Esophagus squamous epithelium (tissue), 5 donors: ENCODE data around the gene PURA. TPM values are rescaled to one million over a fixed set of nuclear protein-coding genes. Genes with fewer than 3 reads are reported as not detected.

ENCODE experiments used
- DNase-seq: peaks from one replicate; lab custom pipeline; 2025; lab: John Stamatoyannopoulos, UW
- H3K27ac ChIP-seq, 4 donors: fragments of 200-600 bp; sonication (generic); one replicate each; pipeline ENCODE4 v1.5.1; 2016 to 2019; ENCODE audit warnings: mild to moderate bottlenecking in 1 of 4
- H3K27me3 ChIP-seq, 4 donors: fragments of 200-600 bp; sonication (generic); 1 replicate in 3 of 4; 2 replicates in 1 of 4; pipeline versions ENCODE4 v1.5.1 to v1.6.0; 2017 to 2021; ENCODE audit warnings: antibody characterized with exemption in 1 of 4
- H3K36me3 ChIP-seq, 3 donors: fragments of 200-600 bp; sonication (generic); one replicate each; pipeline ENCODE4 v1.5.1; 2016 to 2019
- H3K4me1 ChIP-seq, 3 donors: fragments of 200-600 bp; sonication (generic); one replicate each; pipeline ENCODE4 v1.5.1; 2017 to 2019
- H3K4me3 ChIP-seq, 4 donors: fragments of 200-600 bp; sonication (generic); 1 replicate in 3 of 4; 2 replicates in 1 of 4; pipeline ENCODE4 v1.5.1; 2016 to 2019; ENCODE audit warnings: mild to moderate bottlenecking in 2 of 4, moderate library complexity in 1 of 4
- H3K9me3 ChIP-seq, 3 donors: fragments of 200-600 bp; sonication (generic); one replicate each; pipeline ENCODE4 v1.5.1; 2016 to 2019
- POLR2A ChIP-seq, 4 donors: fragments of 450-650 bp; IDR thresholded peaks; one replicate each; pipeline ENCODE4 v1.6.1; 2017; ENCODE audit warnings: antibody characterized with exemption in 4 of 4, mild to moderate bottlenecking in 4 of 4, moderate library complexity in 3 of 4
- WGBS, 2 donors: methylation state at CpG; one replicate each; pipeline ENCODE4 v1.1.5; 2018; 5-methylcytosine and 5-hydroxymethylcytosine counted together
- intact Hi-C: fragments of 100-400 bp; cut with DNase I; formaldehyde crosslinking; loops from one replicate; pipeline ENCODE4 v1.15.0; 2022
- total RNA-seq, 4 donors: library from RNA; depleted of rRNA; stranded (reverse); fragments of >200 nt; gene quantifications; one replicate each; pipeline ENCODE4 v1.1.0, GENCODE V29; 2016
- TF ChIP-seq, protein P1 (sequence below), 6 experiments: fragments of 450-650 bp in 4 of 6; fragments of 200-600 bp in 2 of 6; sonication (generic) in 2 of 6; IDR thresholded peaks; one replicate each; pipeline ENCODE4 v1.5.1; 2016 to 2019; ENCODE audit warnings: antibody characterized with exemption in 6 of 6, mild to moderate bottlenecking in 4 of 6, moderate library complexity in 4 of 6
- donor health status: DM: yes; HTN: yes; CAD: no.

PURA gene
- total RNA-seq, 4 donors from 2014 or later, result 8.2 to 18.9 (median 10.6) TPM

DNA sequence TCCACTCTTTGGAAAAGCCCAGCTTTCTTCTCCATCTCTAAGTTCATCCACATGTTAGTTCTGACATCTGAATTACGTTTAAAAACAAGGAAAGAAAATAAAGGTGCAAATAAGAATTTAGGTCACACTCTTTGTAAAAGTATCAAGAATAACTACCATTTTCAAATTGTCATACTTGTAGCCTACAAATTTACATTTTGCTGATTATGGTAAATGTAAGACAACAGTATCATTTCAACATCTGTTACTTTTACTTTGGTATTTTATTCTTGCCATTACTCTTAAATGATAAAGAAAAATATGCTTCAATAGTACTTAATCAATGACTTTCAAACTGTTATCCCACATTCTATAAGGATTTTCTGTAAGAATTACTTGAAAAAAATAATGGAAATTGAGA is 9.8 kb upstream of the PURA start:
- DNase-seq, result no peak
- Histone ChIP-seq H3K9me3 (no peaks in the 10 kb centered on the region), H3K36me3 (no peaks in the 10 kb centered on the region), H3K4me3 (no peak overlapping the region), H3K27ac (no peak overlapping the region), H3K27me3 (no peaks in the 10 kb centered on the region), H3K4me1 (peaks cover 16 to 28% (median 20%) of the 10 kb centered on the region in 3 donors)
- intact Hi-C loops, result no loop called here
- TF ChIP-seq, protein P1, sequence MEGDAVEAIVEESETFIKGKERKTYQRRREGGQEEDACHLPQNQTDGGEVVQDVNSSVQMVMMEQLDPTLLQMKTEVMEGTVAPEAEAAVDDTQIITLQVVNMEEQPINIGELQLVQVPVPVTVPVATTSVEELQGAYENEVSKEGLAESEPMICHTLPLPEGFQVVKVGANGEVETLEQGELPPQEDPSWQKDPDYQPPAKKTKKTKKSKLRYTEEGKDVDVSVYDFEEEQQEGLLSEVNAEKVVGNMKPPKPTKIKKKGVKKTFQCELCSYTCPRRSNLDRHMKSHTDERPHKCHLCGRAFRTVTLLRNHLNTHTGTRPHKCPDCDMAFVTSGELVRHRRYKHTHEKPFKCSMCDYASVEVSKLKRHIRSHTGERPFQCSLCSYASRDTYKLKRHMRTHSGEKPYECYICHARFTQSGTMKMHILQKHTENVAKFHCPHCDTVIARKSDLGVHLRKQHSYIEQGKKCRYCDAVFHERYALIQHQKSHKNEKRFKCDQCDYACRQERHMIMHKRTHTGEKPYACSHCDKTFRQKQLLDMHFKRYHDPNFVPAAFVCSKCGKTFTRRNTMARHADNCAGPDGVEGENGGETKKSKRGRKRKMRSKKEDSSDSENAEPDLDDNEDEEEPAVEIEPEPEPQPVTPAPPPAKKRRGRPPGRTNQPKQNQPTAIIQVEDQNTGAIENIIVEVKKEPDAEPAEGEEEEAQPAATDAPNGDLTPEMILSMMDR (IDR thresholded peaks at IDR 0.05), result no peak
- TF ChIP-seq POLR2A (IDR thresholded peaks at IDR 0.05), result no peak
- WGBS, 2 donors, result 58 to 62% methylated on average over 1 of the region's 1 CpG

DNA sequence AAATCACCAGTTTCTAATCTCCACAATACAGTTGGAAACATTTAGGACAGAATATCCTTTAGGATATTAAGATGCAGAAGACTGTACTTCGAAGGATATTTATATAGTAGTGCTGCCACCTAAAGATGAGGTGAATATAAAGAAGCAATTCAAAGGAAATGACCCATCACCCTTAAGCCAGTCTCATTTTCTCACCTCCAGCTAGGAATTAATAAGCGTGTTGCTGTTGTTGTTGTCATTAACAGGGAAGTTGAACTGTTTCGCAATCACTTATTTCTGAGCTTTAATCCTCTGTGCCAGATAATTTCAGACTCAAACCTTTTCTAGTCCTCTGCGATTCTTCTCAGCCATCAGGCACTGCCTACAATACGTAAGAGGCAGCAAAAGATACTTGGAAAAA is 7.8 kb upstream of the PURA start:
- no peak for DNase-seq
- Histone ChIP-seq H3K36me3 (no peaks in the 10 kb centered on the region), H3K9me3 (no peaks in the 10 kb centered on the region), H3K27me3 (no peaks in the 10 kb centered on the region), H3K4me3 (no peak overlapping the region), H3K4me1 (peaks cover 17 to 42% (median 24%) of the 10 kb centered on the region in 3 donors), H3K27ac (peak overlapping the region in 3 of 4 donors; percentile 97 to 98 (median 97))
- WGBS, 2 donors, result 27 to 42% methylated on average over 5 of the region's 5 CpGs
- TF ChIP-seq, protein P1 (IDR thresholded peaks at IDR 0.05), result no peak
- TF ChIP-seq POLR2A (IDR thresholded peaks at IDR 0.05), result no peak
- intact Hi-C loops, result no loop called here

DNA sequence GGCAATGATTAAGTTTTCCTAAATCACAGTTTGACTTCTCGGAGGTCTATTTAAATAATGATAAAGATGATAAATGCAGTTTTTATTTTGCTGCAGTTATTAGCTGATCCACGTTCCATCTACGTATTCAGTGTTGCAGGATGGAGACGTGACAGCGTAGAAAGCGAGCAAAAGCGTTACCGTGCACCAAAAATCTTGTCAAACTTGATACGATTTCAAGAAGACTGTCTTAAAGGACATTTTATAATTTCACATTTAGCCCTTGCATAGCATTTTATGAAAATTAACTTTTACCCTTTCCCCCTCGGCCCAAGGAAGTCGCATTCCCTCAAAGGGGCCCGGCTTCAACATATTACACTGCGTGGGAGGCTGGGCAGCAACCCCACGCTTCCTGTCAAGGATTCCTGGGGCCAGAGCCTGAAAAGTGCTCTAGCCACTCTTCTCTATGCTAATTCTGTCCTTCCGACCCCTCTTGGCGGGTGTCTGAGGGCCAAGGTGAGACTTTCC is 7.1 kb upstream of the PURA start:
- peak overlapping the region; percentile 96 to 98 (median 97) for H3K27ac ChIP-seq
- intact Hi-C loops, result no loop called here
- H3K4me1 ChIP-seq, result peaks cover 17 to 50% (median 24%) of the 10 kb centered on the region in 3 donors
- H3K4me3 ChIP-seq, result peak overlapping the region; percentile 63 to 76 (median 70)
- WGBS, 2 donors, result 49 to 55% methylated on average over 15 to 16 of the region's 16 CpGs
- no peaks in the 10 kb centered on the region for H3K9me3 ChIP-seq
- DNase-seq, result no peak
- TF ChIP-seq, protein P1 (IDR thresholded peaks at IDR 0.05), result no peak
- TF ChIP-seq POLR2A (IDR thresholded peaks at IDR 0.05), result no peak
- H3K27me3 ChIP-seq, result no peaks in the 10 kb centered on the region
- H3K36me3 ChIP-seq, result no peaks in the 10 kb centered on the region

DNA sequence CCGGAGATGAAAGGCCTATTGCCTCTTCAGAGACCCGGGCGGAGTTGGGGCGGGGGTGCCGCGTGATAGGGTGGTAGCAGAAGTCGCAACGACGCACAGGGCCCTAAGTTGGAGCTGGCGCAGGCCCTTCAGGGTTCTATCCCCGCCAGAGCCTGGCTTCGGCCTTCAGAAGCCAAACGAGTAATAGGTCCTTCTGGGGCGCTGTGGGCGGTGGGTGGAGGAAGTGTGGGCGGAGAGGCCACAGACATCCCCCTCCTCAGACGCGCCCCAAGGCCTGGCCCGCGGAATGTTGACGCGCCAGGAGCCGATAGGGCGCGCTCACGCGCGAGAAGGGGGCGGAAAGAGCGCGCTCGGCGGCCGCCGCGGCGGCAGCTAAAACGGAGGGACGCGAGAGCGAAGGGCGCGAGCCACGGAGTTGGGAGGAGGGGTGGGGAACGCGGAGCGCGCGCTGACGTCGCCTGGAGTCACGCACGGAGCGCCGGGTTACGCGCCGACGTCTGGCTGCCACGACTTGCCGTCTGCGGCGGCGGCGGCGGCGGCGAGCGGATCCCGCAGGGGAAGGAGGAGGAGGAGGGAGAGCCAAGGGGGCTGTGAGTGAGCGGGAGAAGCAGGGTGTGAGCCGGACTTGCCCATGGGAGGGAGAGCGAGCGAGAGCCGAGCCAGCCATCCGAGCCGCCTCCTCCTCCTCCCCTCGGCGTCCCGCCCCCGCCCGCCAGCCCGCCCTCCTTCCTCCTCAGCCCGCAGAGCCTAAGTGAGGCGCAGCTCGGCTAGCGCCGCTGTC is 6.4 kb upstream of the PURA start:
- peaks cover 21 to 56% (median 28%) of the 10 kb centered on the region in 3 donors for H3K4me1 ChIP-seq
- peak overlapping the region; percentile 63 to 76 (median 70) for H3K4me3 ChIP-seq
- H3K36me3 ChIP-seq, result no peaks in the 10 kb centered on the region
- WGBS, 2 donors, result 0 to 1% methylated on average over 9 to 30 of the region's 88 CpGs
- H3K9me3 ChIP-seq, result no peaks in the 10 kb centered on the region
- TF ChIP-seq POLR2A (IDR thresholded peaks at IDR 0.05), result peak in 3 of 4 donors; percentile 19 to 87 (median 61)
- TF ChIP-seq, protein P1 (IDR thresholded peaks at IDR 0.05), result peak in 4 of 6 experiments; percentile 21 to 44 (median 35)
- peak; percentile 75 for DNase-seq
- intact Hi-C loops, result no loop called here
- H3K27me3 ChIP-seq, result no peaks in the 10 kb centered on the region
- H3K27ac ChIP-seq, result peak overlapping the region; percentile 96 to 98 (median 97)
